Stimulated activated CD8-positive, alpha-beta memory T cell treated with anti-CD3 and anti-CD28 coated beads, Interleukin-12 subunit alpha, Interleukin-12 subunit beta, amount 100 ng/mL, for 1 hour (primary cell): Measurements from ENCODE around the gene SCRN2.

Experiments used
- DNase-seq: peaks from one replicate; pipeline ENCODE4 v3.0.0-alpha.2; 2020; ENCODE audit warnings: low read depth

SCRN2 gene

GRCh38 chr17:47846716-47847340, 5.8 kb upstream of the SCRN2 start:
- no peak for DNase-seq

GRCh38 chr17:47845716-47846075, 4.6 kb upstream of the SCRN2 start:
- DNase-seq = no peak

GRCh38 chr17:47844814-47845715, 4.0 kb upstream of the SCRN2 start:
- DNase-seq = no peak

- no peak for DNase-seq
These were observed 3.2 kb upstream of the SCRN2 start for GRCh38 chr17:47844227-47844626.

- DNase-seq = no peak
These were observed 2.3 kb upstream of the SCRN2 start for GRCh38 chr17:47843391-47843730.

GRCh38 chr17:47841488-47842291, 617 bp upstream of the SCRN2 start:
- DNase-seq = no peak

- DNase-seq = no peak
These were observed 902 bp downstream of the SCRN2 start for GRCh38 chr17:47840001-47840741.

GRCh38 chr17:47839071-47839470, 2.0 kb downstream of the SCRN2 start:
- DNase-seq = no peak

- DNase-seq = no peak
These were observed 2.4 kb downstream of the SCRN2 start for GRCh38 chr17:47838636-47839035.

- no peak for DNase-seq
These were observed 3.6 kb downstream of the SCRN2 start for GRCh38 chr17:47837401-47838039.

GRCh38 chr17:47836601-47837000, 4.5 kb downstream of the SCRN2 start:
- DNase-seq = no peak

- no peak for DNase-seq
These were observed 6.3 kb downstream of the SCRN2 start for GRCh38 chr17:47834756-47835155.

- no peak for DNase-seq
These were observed 9.1 kb downstream of the SCRN2 start for GRCh38 chr17:47831934-47832327.

GRCh38 chr17:47831003-47831933, 9.8 kb downstream of the SCRN2 start, which contains the start of the genes LRRC46 and MRPL10:
TSS of gene LRRC46 (plus strand) at chr17:47831670. CDS start at chr17:47831990, 320 bp downstream.
TSS of gene MRPL10 (minus strand) at chr17:47831541. CDS start at chr17:47831511, 30 bp downstream.
- DNase-seq = peak; percentile 87

- DNase-seq = no peak
These were observed 10.6 kb downstream of the SCRN2 start for GRCh38 chr17:47830396-47831002.

GRCh38 chr17:47829870-47830269, 11.2 kb downstream of the SCRN2 start:
- peak; percentile 27 for DNase-seq

- DNase-seq = no peak
These were observed 17.6 kb downstream of the SCRN2 start for GRCh38 chr17:47823519-47823918.

GRCh38 chr17:47822785-47823184, 18.3 kb downstream of the SCRN2 start:
- DNase-seq = no peak

GRCh38 chr17:47821424-47822391, 19.4 kb downstream of the SCRN2 start, which contains the start of gene OSBPL7:
TSS of gene OSBPL7 (minus strand) at chr17:47821794. CDS start at chr17:47820278, 1,516 bp downstream.
- DNase-seq = peak; percentile 67
